ENCODE results near the gene TEX35. TPM values are rescaled to one million over a fixed set of nuclear protein-coding genes. Genes with fewer than 3 reads are reported as not detected.
"Not testable (repeated sequence)": the region's sequence is repeated elsewhere in the genome, so short reads cannot be mapped to it uniquely, and the experiment has no call there.

Gene TEX35
- polyA plus RNA-seq, 3 donors: not detected

DNA sequence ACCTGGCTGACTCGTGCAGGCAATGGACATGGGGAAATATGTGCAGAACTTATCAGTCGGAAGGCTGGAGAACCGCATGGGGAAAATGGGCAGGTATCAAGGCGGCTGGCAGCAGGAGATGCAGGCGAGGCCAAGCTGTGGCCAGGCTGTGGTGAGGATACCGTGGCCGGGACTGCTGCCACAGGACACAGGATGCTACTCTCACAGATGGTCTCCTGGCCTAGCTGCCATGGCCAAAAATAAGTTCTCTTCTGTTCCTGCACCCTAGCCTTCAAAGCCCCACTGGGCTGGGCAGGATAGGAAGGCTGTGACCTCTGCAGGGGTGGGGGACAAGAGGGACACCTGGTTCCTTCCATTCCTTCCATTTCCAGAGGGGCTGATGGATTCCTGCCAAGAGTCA lies 26.4 kb downstream of the TEX35 start:
- DNase-seq (ENCODE audit: low read depth in 3 of 3, low spot score in 2 of 3): no peak

DNA sequence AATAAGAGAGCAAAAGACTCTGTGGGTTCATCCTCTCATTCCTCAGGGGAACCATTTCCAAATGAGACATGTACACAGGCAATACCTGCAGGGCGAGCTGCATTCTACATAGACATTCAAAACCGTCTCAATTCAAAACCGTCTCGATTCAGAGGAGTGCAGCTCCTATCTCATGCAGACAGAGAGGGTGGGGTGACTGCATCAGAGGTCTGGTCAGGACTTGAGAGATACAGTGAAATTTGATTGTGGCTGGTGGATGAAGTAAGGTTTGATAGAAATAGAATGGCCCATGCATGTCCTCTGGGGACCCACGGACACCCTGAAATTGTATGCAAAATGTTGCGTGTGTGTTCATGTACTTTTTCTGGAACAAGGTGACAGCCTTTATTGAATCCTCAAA lies 27.3 kb downstream of the TEX35 start:
- DNase-seq (ENCODE audit: low read depth in 3 of 3, low spot score in 2 of 3): no peak

DNA sequence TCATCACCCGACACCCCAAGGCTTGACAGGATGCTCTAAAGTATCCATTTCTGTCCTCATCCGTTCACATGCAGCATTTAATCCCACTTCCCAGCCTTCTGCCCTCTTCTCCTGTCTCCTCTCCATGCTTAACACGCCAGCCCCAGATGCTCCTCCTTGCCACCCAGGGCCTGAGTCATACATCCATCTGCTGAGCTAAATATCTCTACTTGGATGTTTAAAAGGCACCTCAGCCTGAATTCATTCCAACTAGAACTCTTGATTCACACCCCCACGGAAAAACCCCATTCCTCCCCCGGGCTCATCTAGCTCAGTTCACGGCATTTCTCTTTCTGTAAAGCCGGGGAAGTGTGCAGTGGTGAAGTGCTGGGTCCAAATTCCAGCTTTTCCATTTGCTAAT lies 27.7 kb downstream of the TEX35 start:
- no peak for DNase-seq (ENCODE audit: low read depth in 3 of 3, low spot score in 2 of 3)

DNA sequence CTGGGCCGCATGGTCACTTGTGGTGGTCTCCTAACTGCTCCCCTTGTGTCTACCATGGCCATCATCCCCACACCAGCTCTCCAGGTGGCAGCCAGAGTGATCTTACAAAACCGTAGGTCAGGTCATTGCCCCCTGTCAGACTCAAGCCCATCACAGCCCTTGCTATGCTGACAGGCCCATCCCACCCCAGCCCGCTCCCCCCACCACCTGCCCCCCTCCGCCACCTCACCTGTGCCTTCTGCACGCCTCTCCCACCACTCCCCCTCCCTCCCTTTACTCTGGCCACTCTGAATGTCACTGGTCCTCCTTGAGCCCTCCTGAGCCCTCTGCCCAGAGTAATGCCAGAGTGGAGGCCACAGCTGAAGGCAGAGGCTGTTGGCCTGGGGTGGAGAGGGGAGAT lies 28.5 kb downstream of the TEX35 start:
- DNase-seq (ENCODE audit: low read depth in 3 of 3, low spot score in 2 of 3): no peak

DNA sequence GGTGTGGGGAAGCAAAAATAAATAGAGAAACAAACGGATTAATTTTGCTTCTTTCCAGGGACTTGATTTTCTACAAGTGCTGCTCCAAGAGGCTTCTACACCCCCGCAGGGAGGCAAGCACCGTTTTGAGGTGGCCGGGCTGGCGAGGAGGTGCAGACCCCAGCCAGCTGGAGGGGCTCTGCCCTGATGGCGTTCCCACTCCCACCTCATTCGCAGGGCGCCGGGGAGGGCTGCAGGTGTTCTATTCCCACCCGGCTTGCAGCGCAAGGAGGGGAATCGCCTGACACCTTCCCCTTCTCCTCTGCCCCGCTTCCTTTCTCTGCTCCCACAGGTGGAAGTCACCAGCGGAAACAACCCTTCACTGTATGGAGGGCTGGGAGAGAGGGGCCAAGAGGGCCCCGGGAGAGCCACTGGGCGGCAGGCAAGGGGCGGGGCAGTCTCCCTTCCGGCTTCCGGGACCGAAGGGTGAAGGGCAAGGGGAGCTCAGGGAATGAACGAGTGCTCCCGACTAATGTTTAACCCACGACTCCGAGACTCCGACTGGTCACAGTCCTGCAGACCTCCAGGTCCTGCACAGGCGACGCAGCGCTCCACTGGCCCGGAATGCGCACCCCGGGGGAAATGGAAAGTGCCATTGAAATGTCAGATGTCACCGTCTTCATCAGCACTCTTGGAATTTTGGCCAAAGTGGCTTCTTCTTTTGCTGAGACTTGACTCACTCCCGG lies 29.1 kb downstream of the TEX35 start:
- peak in 2 of 3 donors; percentile 41 to 49 for DNase-seq (ENCODE audit: low read depth in 3 of 3, low spot score in 2 of 3)

DNA sequence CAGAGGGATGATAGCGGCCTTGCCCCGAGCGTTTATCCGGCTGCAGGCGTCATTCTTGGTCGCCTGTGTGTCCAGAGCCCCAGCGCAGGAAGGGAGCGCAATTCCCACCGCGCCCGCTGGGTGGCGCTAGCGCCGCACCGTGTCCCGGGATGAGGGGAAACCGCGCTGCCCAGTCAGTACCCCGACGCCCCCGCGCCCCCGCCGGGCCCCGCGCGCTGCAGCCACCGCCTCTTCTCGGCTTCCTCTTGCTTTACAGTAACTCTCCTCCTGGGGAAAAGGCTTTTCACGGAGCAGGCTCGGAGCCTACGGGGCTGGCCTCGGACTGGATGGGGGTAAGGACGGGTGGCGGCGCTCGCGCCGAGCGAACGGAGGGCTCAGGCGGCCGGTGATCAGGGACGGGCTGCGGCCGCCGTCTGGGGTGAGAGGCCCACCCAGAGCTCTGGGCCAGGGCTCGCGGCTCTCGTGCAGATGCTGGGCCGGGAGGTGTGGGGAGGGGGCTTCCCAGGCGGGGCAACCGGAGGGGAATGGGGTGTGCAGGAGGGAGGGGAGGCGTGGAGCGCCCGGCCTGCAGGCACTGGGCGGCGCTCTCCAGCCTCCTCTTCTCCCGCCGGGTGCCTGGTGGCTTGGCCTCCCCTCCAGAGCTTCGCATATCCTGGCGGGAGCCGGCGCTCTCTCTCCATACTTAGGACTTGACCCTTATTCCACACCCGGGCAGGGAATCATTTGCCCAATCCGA lies 29.8 kb downstream of the TEX35 start:
- peak; percentile 75 to 80 (median 78) for DNase-seq (ENCODE audit: low read depth in 3 of 3, low spot score in 2 of 3)

DNA sequence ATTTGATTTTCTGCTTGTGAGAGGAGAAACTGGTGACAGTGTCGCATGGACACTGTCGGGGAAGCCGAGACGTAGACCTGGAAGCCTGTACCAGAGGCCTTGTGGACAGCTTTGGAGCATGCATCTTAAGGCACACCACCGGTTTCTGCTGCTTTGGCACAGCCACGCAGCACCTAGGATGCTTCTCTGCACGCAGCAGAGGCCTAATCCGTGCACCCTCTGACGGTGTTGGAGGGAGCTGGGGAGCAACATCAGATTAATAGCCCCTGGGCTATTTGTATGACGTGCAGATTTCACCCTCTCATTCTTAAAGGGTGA lies 30.3 kb downstream of the TEX35 start:
- no peak for DNase-seq (ENCODE audit: low read depth in 3 of 3, low spot score in 2 of 3)

DNA sequence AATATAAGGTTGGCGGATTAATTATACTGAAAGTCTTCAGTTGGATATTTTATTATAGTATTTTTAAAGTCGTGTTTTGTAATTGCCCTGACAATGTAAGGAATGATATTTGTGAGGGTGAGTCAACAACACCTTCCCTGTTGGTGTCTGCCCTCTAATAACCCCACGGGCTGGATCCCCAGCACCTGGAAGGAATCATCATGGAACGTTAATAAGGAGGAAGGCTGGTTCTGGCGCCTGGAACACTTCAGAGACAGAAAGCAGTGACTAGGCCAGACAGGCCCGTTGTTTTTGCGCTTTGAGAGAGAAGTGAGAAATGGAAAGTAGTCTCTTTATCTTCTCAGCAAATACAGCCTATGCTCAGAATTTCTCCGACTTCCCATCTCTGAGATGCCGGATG lies 31.6 kb downstream of the TEX35 start:
- no peak for DNase-seq (ENCODE audit: low read depth in 3 of 3, low spot score in 2 of 3)

DNA sequence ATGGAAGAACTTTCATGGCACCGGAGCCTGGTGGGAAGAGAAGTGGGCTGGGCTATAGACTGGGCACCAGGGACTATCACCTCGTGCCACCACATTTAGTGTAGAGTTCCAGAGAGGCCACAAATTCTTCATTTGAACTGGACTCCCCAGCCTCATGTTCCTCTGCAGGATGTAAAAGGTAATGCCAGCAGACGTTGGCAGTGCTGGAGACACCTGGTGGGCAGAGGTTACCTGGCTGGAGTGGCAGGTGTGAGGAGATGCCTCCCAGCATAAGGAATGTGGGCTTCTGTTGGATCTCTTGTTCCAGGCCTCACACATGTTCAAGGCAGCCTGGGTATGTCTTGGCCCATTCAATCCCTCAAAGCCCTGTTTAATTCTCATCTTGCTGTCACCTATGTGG lies 35.2 kb downstream of the TEX35 start:
- no peak for DNase-seq (ENCODE audit: low read depth in 3 of 3, low spot score in 2 of 3)

DNA sequence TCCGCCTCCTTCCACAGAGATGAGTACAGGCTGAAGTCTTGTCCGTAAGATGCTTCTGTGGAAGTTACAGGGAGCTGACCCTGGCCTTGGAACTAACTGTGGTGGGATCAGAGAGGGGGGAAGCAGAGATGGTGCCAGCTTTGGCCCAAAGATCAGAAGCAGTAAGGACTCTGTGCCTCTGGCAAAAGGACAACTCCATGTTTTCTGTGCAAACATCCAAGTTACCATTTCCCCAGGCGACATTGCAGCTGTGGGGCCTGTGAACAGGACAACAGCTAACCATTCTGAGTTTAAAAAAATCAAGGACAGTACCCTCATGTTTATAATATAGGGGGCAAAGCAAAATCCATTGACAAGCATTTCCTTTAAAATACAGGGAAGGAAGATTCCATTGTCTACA lies 38.4 kb downstream of the TEX35 start:
- no peak for DNase-seq (ENCODE audit: low read depth in 3 of 3, low spot score in 2 of 3)

DNA sequence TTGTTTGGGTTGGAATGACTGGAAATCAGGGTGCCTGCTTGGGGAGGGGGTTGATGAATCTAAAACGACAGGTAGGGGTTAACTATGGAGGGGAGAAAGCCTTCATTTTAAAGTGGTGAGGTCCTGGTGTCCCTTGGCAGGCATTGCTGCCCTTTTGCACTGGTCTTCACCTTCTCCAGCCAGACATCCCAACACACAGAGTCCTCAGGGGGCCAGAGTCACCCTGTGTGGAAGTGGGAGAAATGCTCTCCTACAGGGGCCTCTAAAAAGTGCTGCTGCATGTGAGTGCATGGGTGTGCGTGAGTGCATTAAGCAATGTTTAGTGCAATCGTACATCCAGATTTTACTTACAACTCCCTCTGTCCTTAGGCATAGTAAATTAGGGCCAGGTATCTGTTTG lies 39.0 kb downstream of the TEX35 start:
- DNase-seq (ENCODE audit: low read depth in 3 of 3, low spot score in 2 of 3): no peak

DNA sequence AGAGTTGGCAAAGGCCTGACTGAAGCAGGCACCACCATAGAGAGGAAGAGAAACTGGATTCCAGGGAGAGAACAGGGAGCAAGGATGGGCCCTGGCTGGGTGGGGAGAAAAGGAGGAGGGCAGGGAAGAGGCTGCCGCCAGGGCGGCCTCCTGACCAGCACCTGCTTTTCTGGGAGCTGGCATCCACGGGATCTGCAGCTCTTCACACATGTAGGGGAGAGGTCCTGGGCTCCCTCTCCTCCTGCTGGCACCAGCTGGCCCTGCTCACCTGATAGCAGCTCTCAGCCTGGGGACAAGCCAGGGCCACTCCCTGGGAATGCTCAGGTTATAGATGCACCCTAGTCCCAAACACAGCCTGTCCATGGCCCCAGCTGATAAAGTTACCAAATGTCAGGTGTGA lies 39.9 kb downstream of the TEX35 start:
- no peak for DNase-seq (ENCODE audit: low read depth in 3 of 3, low spot score in 2 of 3)

DNA sequence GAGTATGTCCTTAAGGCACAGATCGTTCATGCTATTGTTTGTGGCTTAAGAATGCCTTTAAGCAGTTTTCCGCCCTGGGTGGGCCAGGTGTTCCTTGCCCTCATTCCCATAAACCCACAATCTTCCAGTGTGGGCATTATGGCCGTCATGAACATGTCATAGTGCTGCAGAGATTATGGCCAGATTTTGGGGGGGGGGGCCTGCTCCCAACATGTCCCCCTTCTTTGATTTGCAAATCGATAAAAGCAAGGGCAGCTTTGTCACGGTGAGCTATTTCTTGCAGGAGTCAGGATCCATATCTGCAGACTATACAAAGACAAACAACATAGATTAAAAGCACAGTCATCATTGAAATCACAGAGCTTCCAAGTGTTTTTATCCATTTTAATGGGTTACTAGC lies 41.4 kb downstream of the TEX35 start:
- not testable (repeated sequence) for DNase-seq (ENCODE audit: low read depth in 3 of 3, low spot score in 2 of 3)

DNA sequence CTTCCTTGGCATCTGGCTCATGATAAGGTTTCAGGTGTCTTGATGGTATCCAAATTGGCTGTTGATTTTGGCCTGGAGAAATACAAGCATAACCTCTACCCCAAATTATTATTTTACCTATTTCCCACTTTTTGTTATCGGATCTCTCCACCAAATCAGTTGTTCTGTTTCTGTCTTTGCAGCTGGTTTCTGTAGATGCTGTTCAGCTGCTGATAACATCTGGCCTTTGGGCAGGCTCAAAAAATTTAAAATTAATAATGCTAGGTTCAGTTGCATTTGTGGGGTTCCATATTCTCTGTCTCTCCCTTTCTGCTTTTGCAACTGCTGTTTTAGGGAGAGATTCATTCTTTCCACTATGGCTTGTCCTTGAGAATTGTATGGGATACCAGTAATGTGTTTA lies 42.7 kb downstream of the TEX35 start:
- not testable (repeated sequence) for DNase-seq (ENCODE audit: low read depth in 3 of 3, low spot score in 2 of 3)

DNA sequence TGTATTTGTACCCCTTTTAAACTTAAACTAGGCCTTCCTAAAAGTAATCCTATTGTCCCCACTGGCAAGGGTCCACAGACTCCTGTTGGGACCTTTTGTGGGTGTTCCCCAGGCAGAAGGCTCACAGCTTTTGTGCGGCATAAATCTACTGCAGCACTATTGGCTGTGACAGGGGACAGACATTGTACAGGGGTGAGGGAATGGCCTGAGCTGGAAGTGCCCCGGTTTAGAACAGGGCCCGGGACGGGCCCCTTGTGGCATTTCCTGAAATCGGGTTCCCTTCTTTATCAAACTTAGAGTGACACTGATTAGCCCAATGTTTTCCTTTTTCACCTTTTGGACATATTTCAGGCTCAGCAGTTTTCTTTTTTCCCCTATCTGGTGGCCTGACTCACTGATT lies 45.9 kb downstream of the TEX35 start:
- not testable (repeated sequence) for DNase-seq (ENCODE audit: low read depth in 3 of 3, low spot score in 2 of 3)

DNA sequence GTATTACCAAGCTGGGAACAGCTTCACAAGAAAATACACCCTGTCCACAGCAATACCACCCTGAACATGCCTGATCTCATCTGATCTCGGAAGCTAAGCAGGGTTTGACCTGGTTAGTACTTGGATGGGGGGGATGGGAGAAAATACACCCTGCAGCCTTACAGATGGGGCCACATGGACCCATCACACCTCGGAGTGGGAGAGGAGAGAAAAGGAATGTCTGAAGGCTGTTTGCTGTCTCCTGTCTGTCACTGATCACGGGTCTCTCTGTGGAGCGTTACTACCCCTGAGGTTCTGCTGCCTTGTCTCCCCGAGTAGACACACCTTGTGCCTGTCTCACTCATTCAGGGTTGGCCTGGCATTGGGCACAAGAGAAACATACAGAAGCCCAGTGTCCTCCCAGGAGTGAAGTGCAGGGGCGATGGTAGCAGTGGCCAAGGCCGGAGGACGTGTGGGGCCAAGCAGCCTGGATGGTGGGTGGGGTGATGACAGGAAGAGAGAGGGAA lies 48.0 kb downstream of the TEX35 start:
- no peak for DNase-seq (ENCODE audit: low read depth in 3 of 3, low spot score in 2 of 3)

DNA sequence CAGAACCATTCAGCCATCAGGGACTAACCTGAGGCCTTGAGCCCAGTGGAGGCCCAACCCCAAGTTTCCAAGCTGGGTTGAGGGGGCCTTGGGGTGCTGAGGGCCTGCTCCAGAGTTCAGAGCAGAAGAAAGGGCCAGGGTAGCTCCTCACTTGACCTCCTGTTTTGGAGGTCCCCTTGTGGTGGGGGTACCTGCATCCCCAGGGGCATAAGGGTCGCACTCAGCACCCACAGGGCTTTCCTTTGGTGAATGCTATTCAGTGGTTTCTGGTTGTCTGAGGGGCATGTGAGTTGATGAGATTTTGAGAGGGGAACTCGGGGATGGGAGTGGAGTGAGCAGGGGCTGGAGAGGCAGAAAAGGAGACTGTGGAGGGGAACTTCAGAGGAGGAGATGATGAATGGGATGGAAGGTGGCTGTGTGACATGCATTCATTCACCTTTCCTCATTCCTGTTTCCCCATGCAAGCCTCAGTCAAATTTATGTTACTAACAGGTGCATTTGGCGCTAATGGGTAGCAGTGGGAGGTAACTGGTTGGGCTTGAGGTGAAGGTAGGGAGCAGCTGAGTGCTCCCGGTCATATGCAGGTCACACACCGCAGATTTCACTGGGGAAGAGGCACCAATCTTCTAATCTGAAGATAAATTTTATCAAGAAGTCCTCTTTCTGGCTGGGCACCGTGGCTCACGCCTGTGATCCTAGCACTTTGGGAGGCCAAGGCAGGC lies 50.4 kb downstream of the TEX35 start:
- no peak for DNase-seq (ENCODE audit: low read depth in 3 of 3, low spot score in 2 of 3)

DNA sequence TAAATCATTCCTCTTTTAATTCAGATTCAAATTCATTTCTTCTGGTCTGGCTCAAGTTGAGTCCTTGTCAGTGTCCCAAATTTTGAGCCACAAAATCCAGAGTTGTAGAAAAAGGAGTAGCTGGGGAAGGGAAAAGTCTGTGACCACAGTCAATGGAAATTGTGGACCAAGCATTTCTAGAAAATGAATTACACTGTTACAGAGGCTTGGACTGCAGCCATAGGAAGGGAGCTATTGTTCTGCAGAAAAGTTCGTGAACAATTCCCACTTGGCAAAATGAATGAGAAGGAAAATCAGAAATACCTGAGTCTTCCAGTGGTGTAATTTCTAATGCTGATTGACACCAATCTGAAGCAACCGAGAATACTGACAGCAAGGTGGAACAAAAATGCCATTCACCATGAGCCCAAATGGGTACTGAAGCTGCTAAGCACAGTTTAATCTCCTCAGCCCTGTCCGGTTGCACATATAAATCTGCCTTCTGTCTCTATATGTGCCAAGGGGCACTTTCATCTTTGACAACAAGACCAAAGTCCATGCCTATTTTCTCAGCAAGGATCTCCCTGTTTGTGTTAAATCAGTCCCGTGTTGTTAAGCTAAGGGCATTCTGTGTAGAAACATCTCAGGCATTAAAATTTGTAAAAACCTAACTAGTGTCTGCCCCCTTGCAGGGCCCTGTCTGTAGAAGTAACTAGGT lies 51.3 kb downstream of the TEX35 start:
- no peak for DNase-seq (ENCODE audit: low read depth in 3 of 3, low spot score in 2 of 3)

DNA sequence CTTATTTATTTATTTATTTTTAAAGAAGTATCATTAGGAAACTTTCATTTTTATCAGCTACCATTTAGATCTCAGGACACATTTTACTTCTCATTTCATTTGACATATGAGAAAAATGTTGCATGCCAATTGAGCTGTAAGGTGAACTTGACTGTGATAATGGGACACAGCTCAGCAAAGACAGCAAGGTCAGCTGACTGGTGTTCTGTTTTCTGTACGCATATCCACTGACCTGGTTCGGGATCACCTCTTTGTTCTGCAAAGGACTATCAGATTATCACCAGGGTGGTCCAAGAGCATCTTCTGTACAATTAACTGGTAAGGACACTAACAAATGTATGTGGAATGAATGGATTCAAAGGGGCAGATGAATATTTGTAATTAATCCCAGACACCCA lies 51.9 kb downstream of the TEX35 start:
- DNase-seq (ENCODE audit: low read depth in 3 of 3, low spot score in 2 of 3): no peak

DNA sequence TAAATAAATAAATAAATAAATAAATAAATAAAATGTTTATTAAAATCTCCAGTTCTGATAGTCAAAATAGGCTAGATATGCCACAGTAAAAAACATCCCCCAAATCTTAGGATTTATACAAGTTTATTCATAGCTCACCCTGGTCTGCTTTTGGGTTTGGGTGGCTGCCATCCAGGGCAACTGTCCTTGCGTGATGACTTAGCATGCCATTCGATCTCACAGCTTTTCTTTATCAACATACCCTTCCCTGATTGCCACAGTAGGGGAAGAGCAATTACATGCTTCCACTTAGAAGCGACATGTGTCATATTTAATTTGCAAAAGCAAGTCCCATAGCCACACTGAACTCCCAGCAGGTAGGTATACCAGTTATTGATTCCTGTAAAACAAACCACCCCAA lies 52.7 kb downstream of the TEX35 start:
- DNase-seq (ENCODE audit: low read depth in 3 of 3, low spot score in 2 of 3): no peak

DNA sequence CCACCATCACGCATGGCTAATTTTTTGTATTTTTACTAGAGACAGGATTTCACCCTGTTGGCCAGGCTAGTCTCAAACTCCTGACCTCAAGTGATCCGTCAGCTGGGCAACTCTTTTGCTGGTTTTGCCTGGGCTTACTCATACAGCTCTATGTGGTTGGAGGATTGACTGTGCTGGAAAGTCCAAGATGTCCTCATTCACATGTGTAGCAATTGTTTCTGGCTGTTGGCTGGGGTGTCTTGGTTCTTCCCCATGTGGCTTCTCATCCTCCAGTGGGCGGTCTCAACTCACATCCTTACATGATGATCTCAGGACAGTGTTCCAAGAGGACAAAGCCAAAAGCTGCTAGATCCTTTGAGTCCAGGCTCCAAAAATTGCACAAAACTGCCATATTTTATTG lies 53.3 kb downstream of the TEX35 start:
- DNase-seq (ENCODE audit: low read depth in 3 of 3, low spot score in 2 of 3): no peak
